HTERT RPE-1 (cell line): ENCODE results near the gene TOM1L2.
"Not testable (repeated sequence)": the region's sequence is repeated elsewhere in the genome, so short reads cannot be mapped to it uniquely, and the experiment has no call there.

Experiments
- in situ Hi-C: fragments of 300-500 bp; cut with MboI; formaldehyde crosslinking; loops from 4 replicates; pipeline ENCODE4 v1.14.3; 2020; ENCODE audit warnings: low sequenced_read_pairs

Gene TOM1L2

DNA sequence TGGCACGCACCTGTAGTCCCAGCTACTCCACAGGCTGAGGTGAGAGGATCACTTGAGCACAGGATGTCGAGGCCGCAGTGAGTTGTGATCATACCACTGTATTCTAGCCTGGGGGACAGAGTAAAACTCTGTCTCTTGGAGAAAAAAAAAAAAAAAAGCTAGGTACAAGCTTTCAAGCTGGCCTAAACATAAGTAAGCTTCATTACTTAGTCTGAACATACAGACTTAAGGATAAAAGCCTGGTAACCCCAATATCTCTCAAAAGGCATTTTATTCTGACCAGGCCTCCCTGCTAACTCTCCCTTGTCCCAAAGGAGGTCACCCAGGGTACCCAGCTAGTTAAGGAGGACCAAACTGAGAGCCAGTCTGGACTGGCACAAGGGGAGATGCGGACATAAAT, 46.2 kb downstream of the TOM1L2 start:
- in situ Hi-C loops: no loop called here

DNA sequence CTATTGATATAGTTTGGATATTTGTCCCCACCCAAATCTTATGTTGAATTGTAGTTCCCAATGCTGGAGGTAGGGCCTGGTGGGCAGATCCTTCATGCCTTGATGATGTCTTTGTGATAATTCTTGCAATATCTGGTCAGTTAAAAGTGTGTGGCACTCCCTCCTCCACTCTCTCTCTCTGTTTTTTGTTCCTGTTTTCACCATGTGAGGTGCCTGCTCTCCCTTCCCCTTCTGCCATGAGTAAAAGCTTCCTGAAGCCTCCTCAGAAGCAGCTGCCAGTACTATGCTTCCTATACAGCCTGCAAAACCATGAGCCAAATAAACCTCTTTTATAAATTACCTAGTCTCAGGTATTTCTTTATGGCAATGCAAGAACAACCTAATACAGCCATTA, 47.3 kb downstream of the TOM1L2 start:
- in situ Hi-C loops: no loop called here

DNA sequence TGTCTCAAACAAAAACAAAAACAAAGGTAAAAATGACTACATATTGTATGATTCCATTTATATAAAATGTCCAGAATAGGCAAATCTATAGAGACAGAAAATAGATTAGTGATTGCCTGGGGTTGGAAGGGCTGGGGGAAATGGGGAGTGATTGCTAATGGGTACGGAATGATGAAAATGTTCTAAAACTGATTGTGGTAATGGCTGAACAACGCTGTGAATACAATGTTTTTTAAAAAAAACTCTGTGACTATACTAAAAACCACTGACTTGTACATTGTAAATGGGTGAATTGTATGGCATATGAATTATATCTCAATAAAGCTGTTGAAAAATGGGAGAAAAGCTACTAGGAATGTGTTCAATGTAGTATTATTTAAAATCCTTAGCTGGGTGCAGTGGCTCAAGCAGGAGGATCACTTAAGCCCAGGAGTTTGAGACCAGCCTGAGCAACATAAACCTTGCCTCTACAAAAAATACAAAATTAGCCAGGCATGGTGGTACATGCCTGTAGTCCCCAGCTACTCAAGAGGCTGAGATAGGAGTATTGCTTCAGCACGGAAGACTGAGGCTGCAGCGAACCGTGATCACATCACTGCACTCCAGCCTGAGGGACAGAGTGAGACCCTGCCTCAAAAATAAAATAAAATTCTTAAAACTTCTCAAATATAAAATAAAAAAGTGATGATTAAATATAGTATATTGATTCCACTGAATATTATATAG, 47.9 kb downstream of the TOM1L2 start:
- in situ Hi-C loops: no loop called here

DNA sequence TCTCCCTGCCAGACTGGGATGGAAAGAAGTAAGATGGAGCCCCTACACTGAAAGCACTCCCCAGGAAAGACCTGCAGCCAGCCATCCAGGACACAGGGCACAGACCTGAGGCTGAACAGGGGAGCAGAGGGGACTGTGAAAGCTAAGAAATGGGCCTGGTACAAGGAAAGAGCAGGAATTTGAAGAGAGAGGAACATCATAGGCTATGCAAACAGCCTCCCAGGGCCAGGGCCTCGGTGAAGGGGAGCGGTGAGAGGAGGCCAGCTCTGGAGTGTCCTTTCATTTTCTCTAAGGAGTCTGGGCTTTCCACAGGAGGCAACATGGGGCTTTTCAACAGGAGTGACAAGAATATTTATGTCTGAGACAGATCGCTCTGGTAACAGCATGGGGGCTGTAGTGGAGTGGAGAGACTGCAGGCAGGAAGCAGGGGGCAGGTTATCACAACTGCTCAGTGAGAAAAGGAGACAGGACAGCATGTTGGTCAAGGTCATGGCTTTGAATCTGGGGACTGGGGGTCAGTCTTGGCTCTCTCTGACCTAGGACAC, 50.1 kb downstream of the TOM1L2 start:
- in situ Hi-C loops: no loop called here

DNA sequence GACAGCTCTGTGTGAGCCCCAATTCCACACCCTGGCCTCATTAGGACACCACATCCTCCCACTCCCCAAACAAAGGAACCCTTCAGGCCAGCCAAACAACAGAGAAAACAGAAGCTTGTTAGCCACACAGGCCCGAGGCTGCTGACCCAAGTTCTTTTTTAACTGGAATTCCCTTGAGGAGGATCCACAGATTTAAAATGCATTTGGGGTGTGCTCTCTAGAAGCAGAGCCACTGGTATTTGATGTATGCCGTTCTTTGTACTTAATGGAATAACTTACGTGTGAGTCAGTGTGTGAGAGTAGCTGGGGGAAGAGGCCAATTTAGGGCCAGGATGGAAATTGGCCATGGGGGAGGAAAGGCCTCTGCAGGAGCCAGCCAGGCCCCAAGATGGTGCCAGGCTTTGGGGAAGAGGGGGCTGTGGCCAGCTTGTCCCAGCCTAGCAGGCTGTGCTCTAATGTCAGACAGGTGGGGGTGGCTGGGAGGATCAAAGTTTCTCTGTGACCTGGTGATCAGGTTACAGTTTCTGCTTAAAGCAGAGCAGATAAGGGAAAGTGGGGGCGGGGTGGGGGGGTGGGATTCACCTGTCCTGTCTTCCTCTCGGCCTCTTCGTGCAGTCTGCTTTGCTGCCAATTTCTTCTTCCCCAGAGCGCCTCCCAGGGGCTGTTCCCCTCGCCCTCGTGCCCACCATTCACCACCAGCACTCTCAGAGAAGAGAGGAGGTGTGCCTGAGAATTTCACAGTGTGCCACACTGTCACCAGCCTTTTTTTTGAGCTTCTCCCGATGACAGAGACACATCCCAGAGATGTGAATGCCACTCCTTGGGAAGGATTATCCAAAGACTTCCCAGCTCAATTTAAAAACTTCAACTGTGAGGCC, 50.8 kb downstream of the TOM1L2 start:
- in situ Hi-C loops: no loop called here

DNA sequence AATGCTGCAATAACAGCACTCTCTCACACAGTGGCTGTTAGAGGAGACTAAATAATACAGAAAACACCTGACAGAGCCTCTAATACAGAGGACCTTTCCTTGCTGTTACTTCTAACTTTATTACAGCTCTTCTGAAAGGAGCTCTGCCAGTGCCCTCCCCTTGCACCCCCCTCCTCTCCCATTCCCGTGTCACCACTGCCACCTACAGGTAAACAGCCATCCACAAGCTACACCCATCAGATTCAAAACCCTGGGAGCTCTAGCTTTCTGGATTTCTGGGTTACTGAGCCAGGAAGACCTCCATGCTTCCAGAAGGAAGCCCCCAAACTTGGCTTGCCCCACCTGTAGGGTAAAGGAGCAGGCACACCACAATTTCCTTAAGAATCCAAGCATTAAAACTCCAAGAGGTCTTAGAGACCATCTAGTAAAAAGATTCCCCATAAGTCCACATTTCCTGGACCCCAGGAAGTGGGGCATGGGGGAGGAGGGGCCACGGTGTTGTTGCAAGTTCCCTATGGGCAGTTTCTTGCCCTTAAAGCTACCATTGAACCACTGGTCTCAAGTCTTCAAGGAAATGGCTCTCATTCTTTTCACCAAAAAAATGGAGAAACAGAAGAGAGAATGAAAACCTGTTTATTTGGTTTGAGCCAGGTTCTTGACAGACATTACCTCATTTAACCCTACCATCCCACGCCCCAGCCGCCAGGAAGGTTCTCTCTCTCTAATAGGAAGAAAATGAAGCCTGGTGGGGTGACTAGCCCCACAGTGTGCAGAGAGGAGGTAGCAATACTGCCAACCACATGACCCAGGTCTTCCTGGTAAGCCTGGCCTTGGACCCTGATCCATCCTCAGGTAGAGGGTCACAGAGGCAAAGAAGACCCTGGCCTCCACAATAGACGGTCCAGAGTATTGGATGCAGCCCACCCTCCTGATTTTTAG, 52.8 kb downstream of the TOM1L2 start:
- in situ Hi-C loops: no loop called here

DNA sequence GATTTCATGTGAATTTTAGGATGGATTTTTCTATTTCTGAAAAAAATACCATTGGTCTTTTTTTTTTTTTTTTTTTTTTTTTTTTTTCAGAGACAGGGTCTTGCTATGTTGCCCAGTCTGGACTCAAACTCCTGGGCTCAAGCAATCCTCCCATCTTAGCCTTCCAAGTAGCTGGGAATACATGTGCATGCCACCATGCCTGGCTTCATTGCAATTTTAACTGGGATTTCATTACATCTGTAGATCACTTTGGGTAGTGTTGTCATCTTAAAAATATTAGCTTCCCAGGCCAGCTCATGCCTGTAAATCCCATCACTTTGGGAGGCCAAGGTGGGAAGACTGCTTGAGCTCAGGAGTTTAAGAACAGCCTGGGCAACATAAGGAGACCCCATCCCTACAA, 54.8 kb downstream of the TOM1L2 start:
- in situ Hi-C loops: no loop called here

DNA sequence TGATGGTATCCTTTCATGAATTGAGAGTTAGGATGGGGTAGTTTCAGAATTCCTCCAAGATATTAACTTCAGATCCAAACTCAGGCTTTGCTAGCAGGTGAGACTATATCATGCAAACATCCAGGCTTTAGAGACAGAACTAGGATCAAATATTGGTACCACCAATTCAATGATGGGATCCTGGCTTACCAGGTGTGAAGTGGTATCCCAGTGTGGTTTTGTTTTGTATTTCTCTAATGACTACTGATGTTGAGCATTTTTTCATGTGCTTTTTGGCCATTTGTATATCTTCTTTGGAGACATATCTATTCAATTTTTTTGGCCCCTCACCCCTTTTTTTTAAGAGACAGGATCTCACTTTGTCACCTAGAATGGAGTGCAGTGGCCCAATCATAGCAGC, 57.0 kb downstream of the TOM1L2 start:
- in situ Hi-C loops: no loop called here

DNA sequence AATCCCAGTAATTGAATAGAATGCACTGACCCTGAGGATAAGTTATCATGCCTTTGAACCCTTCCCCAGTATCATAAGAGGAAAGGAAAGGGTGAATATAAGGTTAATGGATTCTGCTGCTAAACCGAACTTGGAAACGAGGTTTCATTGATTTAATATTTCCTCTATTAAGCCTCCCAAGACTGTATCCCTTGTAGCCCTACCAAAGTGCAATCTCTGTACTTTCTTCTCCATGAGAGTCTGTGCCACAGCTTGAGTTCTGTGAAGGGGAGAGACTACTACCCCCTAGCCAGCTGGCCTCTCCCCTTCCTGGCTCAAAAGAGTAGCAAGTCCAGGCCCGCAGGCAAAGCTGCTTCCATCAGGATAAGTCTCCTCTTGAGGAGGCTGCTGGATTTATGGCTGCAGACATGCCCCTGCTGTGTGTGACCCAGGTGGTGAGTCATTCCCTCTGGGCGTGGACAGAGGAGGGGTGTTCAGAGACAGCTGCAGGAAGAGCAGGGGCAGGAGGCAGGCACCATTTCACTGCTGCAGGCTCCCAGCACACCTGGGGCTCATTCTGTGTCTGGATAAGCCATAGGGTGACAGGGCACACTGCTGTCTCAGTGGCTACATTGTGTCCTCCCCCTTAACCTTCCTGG, 58.4 kb downstream of the TOM1L2 start:
- in situ Hi-C loops: no loop called here

DNA sequence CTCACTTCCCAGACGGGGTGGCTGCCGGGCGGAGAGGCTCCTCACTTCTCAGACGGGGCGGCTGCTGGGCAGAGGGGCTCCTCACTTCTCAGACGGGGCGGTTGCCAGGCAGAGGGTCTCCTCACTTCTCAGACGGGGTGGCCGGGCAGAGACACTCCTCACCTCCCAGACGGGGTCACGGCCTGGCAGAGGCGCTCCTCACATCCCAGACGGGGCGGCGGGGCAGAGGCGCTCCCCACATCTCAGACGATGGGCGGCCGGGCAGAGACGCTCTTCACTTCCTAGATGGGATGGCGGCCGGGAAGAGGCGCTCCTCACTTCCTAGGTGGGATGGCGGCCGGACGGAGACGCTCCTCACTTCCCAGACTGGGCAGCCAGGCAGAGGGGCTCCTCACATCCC, 59.9 kb downstream of the TOM1L2 start:
- in situ Hi-C loops: not testable (repeated sequence)

DNA sequence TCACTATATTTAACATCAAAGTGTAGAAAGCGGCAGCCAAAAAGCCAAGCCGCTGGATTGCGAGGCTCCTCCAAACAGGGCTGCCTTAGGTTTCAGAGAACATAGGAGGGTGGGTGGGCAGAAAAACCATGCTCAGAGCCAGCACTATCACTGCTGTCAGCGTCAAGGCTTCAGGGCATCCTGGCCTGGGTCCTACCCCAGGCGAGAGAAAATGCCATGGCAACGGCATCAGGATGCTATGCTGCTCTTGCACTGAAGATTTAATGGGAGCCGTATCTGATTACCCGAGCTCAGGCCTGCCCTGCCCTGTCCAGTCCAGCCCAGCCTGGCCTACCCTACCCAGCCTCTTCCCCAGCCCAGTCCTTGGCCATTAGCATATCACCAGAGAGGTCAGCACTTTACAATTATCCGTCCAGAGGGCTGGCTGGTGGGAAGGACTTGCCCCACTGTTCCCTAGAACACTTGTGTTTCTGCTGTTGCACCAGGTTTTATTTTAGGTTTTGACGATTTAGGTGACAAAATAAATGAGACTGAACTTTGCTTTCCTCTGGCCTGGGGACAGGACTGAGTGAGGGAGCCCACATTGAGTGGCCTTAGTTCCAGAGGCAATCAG, 61.1 kb downstream of the TOM1L2 start:
- in situ Hi-C loops: no loop called here

DNA sequence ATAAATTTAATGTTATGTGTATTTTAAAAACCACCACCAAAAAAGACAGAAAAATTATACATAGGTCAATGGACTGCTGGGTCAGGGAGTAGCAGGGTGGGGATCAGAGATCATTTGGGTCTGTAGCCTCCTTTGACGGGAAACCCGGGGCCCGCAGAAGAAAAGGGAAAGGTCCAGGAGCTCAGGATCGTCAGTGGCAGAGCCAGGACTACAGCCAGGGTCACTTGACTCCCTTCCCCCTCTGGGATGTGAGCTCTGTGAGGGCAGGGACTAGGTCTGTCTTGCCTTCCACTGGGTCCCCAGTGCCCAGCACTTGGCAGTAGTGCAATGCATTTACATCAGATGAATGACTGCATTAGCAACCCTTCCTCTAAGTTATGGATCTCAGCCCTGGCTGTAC, 62.1 kb downstream of the TOM1L2 start:
- in situ Hi-C loops: no loop called here

DNA sequence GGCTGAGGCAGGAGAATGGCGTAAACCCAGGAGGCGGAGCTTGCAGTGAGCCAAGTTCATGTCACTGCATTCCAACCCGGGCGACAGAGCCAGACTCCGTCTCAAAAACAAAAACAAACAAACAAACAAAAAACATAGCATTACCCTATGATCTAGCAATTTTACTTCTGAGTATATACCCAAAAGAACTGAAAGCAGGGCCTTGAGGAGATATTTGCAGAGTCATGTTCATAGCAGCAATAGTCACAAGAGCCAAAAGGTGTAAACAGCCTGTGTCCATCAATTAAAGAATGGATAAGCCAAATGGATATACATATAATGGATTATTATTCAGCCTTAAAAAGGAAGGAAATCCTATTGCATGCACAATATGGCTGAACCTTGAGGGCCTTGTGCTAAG, 63.1 kb downstream of the TOM1L2 start:
- in situ Hi-C loops: no loop called here

DNA sequence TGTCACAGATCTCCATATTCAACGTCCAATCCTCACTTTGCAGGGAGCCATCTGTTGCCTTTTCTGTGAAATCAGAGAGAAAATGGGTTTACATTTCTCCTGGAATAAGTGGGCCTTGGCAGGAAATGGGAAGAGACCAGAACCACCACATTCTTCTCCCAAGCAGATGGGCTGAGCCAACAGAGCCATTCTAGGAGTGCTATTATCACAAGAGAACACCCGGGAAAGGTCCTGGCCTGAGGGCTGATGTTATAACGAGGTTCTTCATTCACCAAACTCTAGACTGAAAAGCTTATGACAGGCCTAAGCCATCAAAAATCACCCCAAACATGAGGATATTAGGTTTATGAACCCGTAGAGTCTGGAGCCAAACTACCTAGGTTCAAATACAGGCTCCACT, 64.7 kb downstream of the TOM1L2 start:
- in situ Hi-C loops: no loop called here

DNA sequence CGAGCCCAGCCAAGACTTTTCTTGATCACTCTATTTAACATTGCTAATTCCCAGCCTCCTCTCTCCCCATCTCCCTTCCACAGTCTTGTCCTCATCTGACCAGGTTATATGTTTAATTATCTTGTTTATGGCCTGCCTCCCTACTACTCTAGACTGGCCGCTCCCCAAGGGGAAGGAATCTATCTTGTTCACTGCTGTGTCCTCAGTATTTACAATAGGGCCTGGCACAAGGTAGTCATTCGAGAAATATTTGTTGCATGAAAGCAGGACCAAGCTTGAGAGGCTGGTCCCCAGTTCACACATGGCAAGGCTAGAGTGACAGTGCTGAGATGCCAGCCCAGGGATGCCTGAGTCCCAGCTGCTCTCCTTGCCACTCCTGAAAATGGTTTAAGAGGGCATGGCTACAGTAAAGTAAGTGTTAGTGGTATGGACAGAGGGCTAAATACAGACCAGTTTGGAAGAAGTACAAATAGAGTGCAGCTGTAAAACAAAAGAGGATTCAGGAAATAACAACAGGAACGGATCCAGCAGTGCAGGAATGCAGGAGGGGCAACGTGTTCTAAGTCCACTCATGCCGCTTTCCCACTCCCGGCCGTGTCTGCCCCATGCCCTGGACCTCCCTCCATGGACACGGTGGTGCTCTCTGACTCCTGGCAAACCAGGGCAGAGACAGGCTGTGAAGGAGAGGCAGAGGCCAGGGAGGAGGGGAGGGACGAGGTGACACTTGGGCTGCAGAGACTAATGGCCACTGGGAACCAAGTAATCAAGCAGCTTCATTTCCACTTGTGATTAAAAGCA, 65.6 kb downstream of the TOM1L2 start:
- in situ Hi-C loops: no loop called here

DNA sequence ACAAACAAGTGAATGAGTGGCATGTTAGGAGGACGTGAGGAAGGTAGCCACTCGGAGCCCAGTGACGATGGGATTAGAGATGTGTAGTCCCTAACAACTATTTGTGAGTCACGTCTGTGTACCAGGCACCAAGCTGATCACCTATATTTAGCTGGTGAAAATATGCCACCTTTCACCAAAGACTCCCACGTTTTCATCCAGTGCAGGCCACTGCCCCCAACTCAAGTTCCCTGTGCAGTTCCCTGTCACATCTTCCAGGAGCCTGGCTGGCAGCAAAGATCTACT, 67.2 kb downstream of the TOM1L2 start:
- in situ Hi-C loops: no loop called here

DNA sequence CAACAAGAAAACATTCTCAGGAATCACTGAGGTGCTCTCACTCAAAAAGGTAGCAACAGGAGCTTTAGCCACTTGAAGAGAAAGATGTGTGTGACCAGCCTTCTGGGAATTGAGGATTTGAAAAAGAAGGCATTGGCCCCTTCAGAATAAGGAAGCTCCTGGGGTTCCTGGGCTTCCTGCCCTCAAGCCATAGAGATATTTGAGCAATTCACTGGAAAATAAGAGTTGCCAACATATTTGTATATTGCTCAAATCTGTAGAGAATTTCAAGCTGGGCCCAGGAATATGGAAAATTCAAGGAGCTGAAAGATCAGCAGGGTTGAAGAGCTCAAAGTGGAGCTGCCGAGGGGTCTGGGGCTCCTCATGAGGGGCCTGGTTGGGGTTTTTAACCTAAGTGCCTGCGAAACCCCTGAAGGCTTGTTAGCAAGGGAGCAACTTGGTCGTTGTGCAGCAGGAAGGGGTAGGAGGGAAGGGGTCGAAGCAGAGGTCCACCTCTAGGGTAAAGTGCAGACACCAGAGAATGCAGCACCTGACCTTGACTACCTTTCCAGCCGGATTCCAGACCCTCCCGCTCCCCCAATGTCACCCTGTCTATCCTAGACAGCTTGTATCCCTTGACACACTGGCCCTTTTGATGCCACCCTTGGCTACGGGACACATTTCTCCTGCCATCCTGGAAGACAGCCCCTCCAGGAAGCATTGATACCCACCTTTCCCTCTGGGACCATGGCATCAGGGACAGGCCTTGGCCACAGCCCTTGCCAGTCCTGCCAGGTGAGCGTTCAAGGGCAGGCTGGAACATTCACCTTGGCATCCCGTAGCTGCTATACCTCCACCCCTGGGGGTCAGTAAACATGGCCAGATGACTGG, 67.8 kb downstream of the TOM1L2 start:
- in situ Hi-C loops: no loop called here

DNA sequence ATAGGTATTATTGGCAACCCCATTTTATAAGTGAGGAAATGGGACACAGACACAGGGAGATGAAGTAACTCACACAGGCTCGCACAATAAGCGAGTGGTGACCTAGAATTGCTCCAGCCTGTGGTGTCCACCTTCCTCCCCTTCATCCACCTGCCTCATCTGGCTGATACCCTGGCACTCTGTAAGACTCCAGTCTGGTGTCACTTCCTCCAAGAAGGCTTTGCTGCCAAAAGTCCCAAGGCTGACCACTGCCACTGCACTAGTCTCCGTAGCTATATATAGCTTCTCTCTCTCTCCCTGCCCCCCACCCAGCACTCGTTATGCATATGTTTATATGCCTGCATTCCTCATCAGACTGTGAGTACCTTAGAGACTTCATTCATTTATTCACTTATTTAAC, 69.3 kb downstream of the TOM1L2 start:
- in situ Hi-C loops: no loop called here

DNA sequence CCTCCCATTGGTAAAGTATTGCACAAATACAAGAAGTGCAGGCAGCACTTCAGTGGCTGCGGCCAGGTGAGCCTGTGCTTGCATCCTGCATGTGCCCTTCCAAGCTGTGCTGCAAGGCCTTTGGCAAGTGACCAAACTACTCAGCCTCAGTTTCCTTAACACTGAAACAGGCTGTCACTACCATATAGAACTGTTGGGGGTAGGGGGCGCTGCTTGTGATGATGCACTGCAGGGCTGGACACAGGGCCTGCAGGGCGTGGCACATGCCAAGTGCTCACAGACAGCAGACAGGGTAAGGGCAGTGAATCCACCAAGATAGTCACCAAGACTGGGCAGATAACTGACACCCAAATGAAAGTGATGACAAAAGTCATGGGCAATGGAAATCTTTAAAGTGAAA, 69.8 kb downstream of the TOM1L2 start:
- in situ Hi-C loops: no loop called here
